HG03469 (cell line): ENCODE results near the gene SHANK2.

Source experiments
- ATAC-seq: cut with Tn5 transposase; IDR thresholded peaks from one replicate; pipeline ENCODE4 v1.9.1; 2021; ENCODE audit warnings: mild to moderate bottlenecking, moderate library complexity, moderate number of reproducible peaks; ENCODE audit not compliant: unreplicated experiment

Gene SHANK2

GRCh38 chr11:71269603-71270511 lies 17.5 kb upstream of the SHANK2 start:
- no peak for ATAC-seq

- ATAC-seq: no peak
Measured at GRCh38 chr11:71268706-71269321, 16.4 kb upstream of the SHANK2 start.

GRCh38 chr11:71267807-71268421 lies 15.5 kb upstream of the SHANK2 start:
- ATAC-seq: no peak

GRCh38 chr11:71266114-71266833 lies 13.9 kb upstream of the SHANK2 start:
- ATAC-seq: no peak

- ATAC-seq: no peak
Measured at GRCh38 chr11:71265559-71266092, 13.2 kb upstream of the SHANK2 start.

GRCh38 chr11:71263386-71263785 lies 11.0 kb upstream of the SHANK2 start:
- ATAC-seq: no peak

- no peak for ATAC-seq
Measured at GRCh38 chr11:71255800-71256479, 3.6 kb upstream of the SHANK2 start.

GRCh38 chr11:71255323-71255722 lies 2.9 kb upstream of the SHANK2 start:
- no peak for ATAC-seq

GRCh38 chr11:71253794-71254193 lies 1.4 kb upstream of the SHANK2 start:
- no peak for ATAC-seq

GRCh38 chr11:71252770-71253730 lies 673 bp upstream of the SHANK2 start:
- ATAC-seq: no peak

- no peak for ATAC-seq
Measured at GRCh38 chr11:71251761-71252268, 562 bp downstream of the SHANK2 start.

- ATAC-seq: no peak
Measured at GRCh38 chr11:71251151-71251721, 1.1 kb downstream of the SHANK2 start.

GRCh38 chr11:71250523-71251150 lies 1.7 kb downstream of the SHANK2 start:
- ATAC-seq: no peak

- no peak for ATAC-seq
Measured at GRCh38 chr11:71249301-71249700, 3.1 kb downstream of the SHANK2 start.

GRCh38 chr11:71248656-71249055 lies 3.7 kb downstream of the SHANK2 start:
- no peak for ATAC-seq

GRCh38 chr11:71248251-71248570 lies 4.2 kb downstream of the SHANK2 start:
- ATAC-seq: no peak

- ATAC-seq: no peak
Measured at GRCh38 chr11:71247551-71248250, 4.7 kb downstream of the SHANK2 start.

- ATAC-seq: no peak
Measured at GRCh38 chr11:71246559-71246958, 5.8 kb downstream of the SHANK2 start.
